Renal pelvis (tissue), 4 donors: Measurements from ENCODE around the gene ZNF143. TPM values are rescaled to one million over a fixed set of nuclear protein-coding genes. Genes with fewer than 3 reads are reported as not detected.
"Not testable (repeated sequence)": the region's sequence is repeated elsewhere in the genome, so short reads cannot be mapped to it uniquely, and the experiment has no call there.

Experiments
- DNase-seq: peaks from one replicate; pipeline ENCODE4 v3.0.0-alpha.2; 2013
- polyA plus RNA-seq, 3 donors: library from polyadenylated mRNA; unstranded; fragments of 120-200 nt; gene quantifications; one replicate each; pipeline ENCODE4 v1.2.1, GENCODE V29; 2013; ENCODE audit not compliant: insufficient read length in 3 of 3

Gene ZNF143
- polyA plus RNA-seq, 3 donors, result 26.2 to 29.9 (median 27.3) TPM

- no peak for DNase-seq
Observed at GRCh38 chr11:9493492-9493891, 32.7 kb downstream of the ZNF143 start.

GRCh38 chr11:9494316-9494715 is 33.5 kb downstream of the ZNF143 start:
- no peak for DNase-seq

GRCh38 chr11:9495803-9496514 is 35.1 kb downstream of the ZNF143 start:
- no peak for DNase-seq

GRCh38 chr11:9498457-9499078 is 37.8 kb downstream of the ZNF143 start:
- DNase-seq, result no peak

GRCh38 chr11:9506489-9507276 is 45.9 kb downstream of the ZNF143 start:
- peak; percentile 82 for DNase-seq

GRCh38 chr11:9507277-9507580 is 46.4 kb downstream of the ZNF143 start:
- DNase-seq, result no peak

GRCh38 chr11:9509041-9509440 is 48.2 kb downstream of the ZNF143 start:
- DNase-seq, result no peak

GRCh38 chr11:9512370-9513019 is 51.7 kb downstream of the ZNF143 start:
- no peak for DNase-seq

- not testable (repeated sequence) for DNase-seq
Observed at GRCh38 chr11:9514576-9514975, 53.8 kb downstream of the ZNF143 start.

- DNase-seq, result no peak
Observed at GRCh38 chr11:9516113-9516512, 55.3 kb downstream of the ZNF143 start.

GRCh38 chr11:9518835-9519410 is 58.1 kb downstream of the ZNF143 start:
- no peak for DNase-seq

GRCh38 chr11:9524001-9524400 is 63.2 kb downstream of the ZNF143 start:
- DNase-seq, result no peak

GRCh38 chr11:9525116-9525515 is 64.3 kb downstream of the ZNF143 start:
- no peak for DNase-seq

- peak; percentile 75 for DNase-seq
Observed at GRCh38 chr11:9527481-9528135, 66.8 kb downstream of the ZNF143 start.

GRCh38 chr11:9528136-9528501 is 67.3 kb downstream of the ZNF143 start:
- no peak for DNase-seq

GRCh38 chr11:9528573-9529333 is 67.9 kb downstream of the ZNF143 start:
- DNase-seq, result no peak

- no peak for DNase-seq
Observed at GRCh38 chr11:9529334-9529650, 68.5 kb downstream of the ZNF143 start.

- no peak for DNase-seq
Observed at GRCh38 chr11:9530020-9530621, 69.3 kb downstream of the ZNF143 start.

GRCh38 chr11:9530901-9531625 is 70.3 kb downstream of the ZNF143 start:
- no peak for DNase-seq

GRCh38 chr11:9533058-9533457 is 72.2 kb downstream of the ZNF143 start:
- DNase-seq, result no peak
